CD4-positive, alpha-beta T cell treated with Interleukin-2 at 100 ng/mL for 4 hours (primary cell): Measurements from ENCODE around the gene MOK.
A peak's percentile ranks its signal among the peaks of the same experiment; 100 is the strongest.

Experiments
- DNase-seq: peaks from one replicate; pipeline ENCODE4 v3.0.0-alpha.2; 2020; ENCODE audit warnings: low spot score

MOK gene

DNA sequence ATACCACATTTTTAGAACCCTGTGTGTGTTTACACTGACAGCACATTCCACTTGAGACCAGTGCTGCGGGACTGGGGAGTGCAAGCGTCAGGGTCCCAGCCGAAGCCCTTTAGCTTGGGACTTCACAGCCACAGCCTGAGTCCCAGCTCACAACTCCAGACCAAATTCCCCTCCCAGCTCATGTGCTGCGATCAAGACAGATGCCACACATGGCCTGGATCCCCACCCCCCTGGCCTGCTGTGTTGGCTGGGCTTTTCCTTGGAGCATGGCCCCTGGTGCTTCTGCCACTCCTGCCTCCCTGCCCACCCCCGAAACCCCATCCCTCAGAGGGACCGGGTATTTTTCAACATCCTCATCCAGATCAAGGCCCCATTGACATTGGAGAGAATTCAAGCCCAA lies 101.6 kb downstream of the MOK start:
- no peak for DNase-seq

DNA sequence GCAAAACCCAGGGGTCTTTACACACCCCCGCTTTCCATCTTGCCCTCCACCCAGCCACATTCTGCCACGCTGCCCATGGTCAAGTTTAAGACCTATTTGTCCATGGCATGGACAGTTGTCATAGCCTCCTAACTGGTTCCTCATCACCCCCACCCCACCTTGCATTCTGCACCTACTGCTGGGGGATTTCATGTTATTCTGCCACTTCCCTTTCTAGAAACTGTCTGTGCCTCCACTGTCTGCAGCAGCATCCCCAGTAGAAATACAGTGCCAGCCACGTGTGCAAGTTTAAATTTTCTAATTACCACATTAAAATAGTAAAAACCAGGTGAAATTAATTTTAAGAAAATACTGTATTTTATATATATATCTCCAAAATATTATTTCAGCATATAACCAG lies 102.0 kb downstream of the MOK start:
- no peak for DNase-seq

DNA sequence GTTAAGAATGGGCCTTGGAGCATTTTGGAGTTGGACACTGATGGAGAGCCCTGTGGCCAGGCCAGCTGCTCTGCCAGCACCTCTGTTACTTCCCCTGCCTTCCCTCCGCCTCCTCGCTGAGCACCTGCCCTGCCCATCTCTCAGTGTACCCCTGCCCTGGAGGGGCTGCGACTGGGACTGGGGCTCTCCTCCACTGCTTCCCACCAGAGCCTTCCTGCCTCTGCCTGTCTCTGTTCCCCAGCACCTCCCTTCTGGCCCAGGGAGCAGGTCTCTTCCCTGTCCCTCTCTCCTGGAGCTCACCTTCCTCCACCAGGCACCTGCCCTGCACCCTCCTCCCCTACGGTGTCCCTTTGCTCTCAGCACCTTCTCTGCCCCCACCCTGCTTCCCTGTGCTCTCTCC lies 103.2 kb downstream of the MOK start:
- no peak for DNase-seq

DNA sequence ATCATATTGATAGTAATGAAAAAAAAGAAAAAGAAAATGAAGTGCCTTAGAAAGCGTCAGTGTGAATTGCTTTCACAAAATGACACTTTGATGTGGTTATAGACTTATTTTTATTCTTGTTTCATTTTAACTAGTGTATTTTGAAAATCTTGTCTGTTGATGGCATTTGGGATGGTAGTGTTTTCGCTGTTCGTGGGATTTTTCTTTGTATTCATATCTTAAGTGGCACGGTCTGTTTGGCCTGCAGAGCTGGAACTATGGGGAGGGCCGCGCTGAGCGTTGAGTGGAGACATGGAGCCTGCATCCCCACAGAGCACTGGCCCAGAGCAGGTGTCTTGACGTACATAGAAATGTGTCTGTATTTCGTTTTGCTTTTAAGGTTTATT lies 103.6 kb downstream of the MOK start:
- no peak for DNase-seq

DNA sequence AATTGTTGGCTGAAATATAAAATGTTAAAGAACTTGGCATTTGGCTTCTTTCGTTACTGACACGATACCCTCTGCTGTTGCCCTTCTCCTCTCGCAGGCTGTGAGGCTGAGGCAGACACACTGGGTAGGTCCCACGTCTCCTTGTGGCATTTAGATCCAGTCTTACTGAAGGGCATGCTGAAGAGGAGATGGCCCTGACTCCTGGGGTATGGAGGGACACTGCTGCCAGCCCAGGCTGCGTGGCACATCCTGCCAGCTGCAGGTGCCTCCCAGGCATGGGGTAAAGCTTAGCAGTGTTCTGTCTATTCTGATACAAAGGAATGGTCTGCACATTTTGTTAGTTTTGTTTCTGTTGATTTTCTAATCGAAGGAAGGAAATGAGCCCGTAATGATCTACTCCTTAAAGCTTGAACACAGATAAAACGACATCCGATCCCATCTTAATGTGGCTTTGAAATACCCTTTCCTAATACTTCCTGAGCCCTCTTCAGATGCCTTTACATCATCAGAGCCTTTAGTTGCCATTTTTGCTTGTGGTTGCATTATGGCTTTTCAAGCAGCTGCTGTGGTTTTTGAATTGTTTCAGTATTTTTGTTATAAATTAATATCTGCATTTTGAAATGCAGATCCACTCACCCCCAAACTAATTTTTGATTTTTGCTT lies 104.1 kb downstream of the MOK start:
- DNase-seq = peak; percentile 10

DNA sequence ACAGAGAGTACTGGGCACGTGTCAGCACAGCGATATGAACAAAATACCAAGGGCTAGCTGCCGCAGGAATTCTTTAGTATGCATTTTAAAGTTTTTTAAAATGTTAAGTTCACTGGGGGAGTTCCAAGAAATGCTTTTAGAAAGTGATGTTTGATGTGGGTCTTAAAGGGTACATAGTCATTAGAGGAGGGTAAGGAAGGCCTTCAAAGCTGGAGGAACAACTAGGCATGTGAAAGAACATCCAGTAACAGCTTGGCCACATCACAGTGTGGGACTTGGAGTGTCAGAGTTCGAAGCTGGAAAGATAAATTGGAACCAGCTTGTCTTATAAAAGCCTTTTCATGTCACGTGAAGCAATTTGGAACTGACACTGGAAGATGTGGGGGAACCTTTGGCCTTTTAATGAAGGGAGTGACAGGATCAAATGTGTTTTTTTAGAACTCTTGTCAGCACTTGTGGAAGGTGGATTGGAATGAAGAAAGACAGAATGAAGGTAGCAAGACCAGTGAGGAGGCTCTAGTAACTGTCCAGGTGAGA lies 107.6 kb downstream of the MOK start:
- no peak for DNase-seq

DNA sequence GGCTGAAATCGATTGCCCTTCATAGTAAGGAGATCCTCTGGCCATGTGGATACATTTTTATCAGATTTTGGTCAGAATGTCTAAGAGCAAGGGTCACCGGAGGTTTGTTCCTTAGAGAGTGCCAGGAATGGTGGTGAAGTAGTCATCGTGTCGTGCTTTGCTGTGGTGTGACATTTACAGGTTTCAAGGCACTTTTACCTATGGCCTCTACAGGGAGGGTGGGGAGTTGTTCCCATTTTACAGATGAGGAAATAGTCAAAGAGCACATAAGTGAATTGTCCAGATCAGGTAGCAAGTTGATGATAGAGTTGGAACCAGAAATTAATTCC lies 108.1 kb downstream of the MOK start:
- DNase-seq = no peak

DNA sequence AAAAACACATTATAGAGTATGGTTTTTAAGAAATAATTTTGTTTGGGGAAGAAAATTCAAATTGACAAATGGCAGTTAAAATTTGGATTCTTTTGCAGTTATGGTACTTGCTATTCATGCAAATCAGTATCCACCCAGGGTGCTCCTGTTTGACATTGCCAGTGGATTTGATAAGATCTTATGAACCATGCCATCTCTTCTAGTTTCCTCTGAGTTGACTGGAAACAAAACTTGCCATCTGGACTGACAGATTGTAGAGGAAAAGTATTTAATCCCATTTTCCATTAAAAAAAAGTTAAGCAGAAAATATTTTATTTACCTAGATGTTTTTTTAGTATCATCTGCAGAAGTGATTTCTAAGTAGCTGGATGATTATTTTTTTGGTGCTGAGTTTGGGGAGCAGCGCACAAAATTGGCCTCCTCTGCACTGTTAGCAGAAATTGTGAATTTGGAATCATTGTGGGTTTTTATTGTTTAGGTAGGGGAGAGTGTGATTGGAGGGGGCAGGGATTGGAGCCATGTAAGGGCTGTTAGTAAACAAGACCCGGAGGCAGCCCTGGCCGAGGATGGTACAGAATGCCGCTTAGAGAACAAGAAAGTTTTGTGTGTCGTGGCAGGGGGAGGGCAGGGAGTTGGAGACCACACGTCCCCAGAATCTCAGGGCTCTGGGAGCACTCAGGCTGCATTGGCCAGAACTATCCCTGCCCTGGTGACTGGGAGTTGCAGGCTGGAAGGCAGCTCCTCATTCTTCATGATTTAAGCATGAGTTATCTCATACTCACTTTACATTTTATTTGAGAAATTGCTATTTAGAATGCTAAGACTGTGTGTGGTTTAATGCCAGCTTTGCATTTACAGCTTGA lies 108.7 kb downstream of the MOK start:
- DNase-seq = no peak

DNA sequence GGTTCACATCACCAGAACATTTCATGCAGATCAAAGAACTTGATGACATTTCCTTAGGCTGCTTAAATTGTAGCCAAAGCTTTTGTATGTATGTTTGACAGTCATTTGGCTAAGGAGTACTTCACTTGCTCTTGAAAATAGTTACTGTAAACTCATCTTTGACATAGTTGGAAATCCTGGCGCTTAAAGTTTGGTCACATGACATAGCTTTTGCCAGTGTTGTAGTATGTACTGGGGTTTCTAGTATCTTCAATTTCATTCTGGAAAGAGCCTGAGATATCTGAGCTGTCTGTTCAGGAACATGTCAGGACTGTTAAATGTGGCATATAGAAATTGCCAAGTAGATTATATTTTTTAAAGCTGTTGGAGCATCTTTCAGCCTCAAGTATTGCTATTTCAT lies 109.5 kb downstream of the MOK start:
- DNase-seq = no peak

DNA sequence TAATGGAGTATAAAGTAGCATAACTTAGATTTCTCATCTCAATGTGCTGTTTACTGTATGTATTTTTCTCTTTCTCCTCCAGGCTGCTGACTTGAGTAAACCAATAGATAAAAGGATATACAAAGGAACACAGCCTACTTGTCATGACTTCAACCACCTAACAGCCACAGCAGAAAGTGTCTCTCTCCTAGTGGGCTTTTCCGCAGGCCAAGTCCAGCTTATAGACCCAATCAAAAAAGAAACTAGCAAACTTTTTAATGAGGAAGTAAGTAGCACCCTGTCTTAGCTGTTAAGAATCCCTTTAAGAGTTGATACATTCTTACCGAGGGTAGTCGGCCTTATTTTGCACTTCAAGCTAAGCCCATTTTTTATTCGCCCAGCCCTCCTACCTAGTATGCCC lies 110.1 kb downstream of the MOK start:
- DNase-seq = no peak

DNA sequence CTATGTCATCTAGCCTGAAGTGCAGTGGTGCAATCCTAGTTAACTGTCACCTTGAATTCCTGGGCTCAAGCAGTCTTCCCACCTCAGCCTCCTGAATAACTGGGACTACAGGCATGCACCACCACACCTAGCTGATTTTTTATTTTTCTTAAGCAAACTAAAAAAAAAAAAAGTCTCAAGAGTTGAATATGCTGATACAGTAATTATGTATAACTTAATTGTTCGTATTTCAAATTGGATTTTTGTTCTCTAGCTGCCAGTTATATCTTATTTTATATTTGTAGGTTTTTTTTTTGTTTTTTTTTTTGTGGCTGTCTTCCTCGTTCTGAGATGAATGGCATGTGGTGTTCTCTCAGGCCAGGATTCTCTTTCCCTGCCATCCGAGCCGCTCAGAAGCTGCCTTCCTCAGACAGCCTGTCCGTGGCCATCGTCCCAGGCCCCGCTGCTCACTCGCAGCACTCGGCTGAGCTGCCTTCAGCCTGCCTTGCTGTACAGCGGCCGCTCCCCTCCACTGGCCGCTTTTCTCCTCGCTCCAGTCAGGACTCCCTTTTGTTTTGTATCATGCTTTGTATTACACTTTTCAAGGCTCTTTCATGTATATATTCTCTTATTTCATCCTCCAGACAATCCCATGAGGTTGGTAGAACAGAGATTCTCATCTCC lies 112.0 kb downstream of the MOK start:
- no peak for DNase-seq

DNA sequence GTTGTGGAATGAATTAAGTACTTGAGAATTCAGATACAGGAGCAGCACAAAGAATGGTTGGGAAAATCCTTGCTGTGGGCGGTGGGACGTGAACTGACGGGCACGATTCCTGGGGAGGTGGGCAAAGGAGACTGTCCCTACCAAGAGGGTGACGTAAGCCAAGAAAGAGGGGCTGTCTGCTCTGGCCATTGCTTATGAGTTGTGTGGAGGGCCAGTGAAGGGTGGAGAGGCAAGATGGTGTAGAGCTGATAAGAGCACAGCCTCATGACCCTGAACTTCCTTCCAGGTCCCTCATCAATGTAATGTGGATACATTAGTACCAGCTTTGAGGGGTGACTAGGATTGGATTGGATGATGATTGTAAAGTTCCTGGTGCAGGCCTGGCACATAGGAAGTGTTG lies 115.1 kb downstream of the MOK start:
- DNase-seq = no peak

DNA sequence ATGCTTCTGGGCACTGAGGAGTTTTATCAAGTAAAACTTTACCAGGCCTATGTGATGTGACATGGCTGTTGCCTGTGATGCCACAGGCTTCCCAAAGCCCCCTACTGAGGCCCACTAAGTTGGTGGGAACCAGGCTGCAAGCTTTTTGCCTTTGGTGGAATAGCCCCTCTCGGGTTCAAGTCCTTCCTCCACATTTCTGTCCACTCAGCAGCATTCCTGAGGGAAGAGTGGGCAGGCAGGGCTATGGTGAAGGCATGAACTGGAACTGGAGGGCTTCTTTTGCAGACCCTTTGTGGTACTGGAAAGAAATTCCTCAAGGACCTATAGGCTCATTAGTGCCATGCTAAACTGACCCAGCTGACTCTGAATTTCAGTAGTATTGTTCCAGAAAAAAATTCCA lies 116.8 kb downstream of the MOK start:
- no peak for DNase-seq

DNA sequence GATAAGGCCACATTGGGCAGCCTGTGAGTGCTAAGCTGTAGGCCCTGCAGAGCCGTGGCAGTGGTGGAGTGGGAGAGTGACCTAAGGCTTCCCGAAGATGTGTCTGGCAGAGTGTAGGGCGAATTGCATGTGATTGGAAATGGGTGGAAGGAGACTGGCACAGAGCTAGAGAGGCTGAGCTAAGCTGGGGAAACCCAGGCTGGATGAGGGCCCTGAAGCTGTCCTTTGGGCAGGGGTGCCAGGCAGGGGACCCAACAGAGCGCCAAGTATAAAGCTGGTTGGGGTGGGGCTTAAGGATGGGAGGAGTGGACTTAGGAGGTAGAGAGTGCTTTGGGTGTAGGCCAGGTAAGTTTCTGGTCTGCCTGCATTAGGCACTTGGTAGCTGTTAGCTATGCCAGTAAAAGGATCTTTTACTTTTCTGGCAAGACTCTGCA lies 117.4 kb downstream of the MOK start:
- DNase-seq = no peak

DNA sequence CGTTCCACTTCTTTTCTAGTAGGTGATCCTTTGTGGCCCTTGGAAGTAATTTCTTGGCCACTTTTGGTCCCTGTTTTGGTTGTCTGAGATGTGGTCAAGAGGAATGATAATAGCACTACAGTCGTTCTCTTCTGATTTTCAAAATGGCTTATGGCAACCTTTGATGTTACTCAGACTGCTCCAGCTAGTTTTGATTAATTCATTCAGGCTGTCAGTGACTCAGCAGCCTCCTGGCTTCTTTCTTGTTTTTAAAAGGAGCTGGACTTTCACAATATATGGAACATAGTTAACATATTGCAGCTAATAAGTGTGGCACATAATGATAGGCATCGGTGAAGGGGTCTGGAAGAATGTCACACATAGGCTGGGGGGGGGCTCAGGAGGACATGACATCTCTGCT lies 117.9 kb downstream of the MOK start:
- no peak for DNase-seq

DNA sequence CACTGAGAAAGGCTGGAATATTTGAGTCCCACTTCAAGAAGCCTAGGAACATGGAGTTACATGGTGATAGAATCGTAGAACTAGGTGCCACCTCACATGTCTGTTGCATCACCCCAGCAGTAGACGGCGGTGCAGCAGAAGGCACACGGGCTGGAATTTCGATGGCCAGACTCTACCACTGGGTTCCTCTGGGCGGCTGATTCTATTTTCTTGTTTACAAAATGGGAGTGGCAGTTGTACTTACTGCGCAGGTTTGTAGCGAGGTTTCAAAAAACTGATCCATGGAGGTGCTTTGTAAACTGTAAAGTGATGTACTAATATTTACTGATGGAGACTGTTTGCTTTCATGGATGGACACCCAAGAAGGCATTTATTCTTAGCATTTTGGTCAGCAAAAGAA lies 119.6 kb downstream of the MOK start:
- DNase-seq = no peak

DNA sequence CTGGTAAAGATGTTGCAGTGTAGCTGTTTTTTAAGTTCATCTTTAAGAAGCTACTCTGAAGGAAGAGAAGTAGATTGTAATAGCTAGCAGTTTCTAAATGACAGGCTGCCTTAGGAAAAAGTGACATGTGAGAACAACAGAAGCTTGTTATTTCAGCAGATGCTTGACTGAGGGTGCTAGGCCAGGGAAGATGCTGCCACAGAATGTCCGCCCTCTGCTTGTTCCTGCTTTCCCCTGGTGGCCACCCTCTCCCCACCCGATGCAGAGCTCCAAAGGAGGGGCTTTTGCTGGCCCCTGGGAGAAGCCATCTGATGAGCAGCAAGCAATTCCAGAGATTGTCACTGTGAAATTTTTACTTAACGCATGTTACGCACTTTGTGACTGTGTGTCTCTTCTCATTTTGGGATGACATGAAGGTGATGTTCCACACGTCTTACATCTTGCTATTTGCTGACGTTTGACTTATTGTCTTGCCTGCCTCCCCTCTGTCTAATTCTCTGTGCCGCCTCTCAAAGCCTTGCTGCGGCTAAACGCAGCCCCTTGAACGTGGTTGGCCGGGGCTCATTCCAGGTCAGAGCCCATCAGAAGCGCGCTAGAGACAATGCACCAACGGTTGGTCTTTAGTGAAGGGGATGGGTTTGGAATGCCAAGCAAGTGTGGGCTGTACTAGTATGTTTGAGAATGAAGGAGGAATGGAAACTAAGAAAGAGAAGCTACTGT lies 120.5 kb downstream of the MOK start:
- no peak for DNase-seq

DNA sequence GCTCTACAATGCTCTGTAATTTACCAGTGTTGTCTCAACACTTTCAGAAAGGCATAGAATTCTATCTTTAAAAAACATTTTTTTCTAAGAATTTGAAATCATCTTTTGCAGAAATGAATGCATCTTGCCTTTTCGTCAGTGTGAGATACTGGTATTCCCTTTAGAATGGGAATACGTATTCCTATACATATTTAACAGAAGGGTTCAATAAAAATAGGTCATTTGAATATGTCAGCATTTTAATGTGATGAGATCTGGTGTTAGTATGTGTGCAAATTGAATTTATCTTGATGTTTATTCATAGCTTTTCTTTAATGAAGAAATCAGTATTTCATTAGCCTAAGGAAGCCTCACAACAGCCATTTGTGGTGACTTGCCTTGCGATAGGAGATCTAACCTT lies 121.1 kb downstream of the MOK start:
- no peak for DNase-seq

DNA sequence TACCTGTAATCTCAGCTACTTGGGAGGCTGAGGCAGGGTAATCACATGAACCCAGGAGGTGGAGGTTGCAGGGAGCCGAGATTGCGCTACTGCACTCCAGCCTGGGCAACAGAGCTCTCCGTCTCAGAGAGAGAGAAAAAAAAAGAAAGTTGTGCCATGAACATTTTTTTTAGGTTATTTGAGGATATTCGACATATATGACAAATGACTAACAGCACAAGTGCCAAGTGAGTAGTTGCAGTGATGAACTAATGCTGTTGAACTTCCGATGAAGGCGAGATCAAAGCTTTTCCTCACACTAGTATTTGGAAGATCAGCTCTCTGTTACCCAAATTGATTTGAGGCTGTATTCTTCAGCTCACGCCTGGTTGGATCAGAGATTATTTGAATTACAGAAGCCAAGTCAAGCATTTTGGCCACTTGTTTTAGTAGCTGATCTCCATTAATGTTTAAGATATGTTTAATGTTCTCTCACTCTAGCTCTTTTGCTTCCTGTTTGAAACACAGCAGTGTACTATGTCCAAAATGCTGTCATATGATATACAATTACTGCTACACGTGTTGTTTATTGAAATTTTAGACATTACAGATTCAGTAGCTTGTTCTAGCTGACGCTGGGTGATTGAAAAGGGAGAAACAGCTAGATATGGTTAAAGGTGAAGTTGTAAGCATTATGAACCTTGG lies 121.9 kb downstream of the MOK start:
- no peak for DNase-seq

DNA sequence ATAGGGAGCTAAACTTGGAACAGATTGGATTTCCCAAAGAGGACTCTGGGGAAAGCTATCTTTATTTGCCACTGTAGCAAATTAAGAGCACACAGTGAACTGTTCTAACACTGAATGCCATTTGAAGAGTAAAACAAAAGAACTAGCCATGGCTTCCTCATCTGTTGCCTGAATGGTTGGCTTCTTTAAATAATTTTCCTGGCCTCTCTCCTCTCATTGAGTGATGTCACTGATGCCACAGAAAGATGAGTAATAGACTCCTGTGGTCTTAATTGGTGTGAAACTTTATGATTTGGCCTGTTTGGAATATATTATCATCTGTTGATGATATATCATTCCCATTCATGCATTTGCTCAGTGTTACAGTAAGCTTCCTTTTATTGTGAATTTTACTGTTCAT lies 122.8 kb downstream of the MOK start:
- DNase-seq = peak; percentile 17

DNA sequence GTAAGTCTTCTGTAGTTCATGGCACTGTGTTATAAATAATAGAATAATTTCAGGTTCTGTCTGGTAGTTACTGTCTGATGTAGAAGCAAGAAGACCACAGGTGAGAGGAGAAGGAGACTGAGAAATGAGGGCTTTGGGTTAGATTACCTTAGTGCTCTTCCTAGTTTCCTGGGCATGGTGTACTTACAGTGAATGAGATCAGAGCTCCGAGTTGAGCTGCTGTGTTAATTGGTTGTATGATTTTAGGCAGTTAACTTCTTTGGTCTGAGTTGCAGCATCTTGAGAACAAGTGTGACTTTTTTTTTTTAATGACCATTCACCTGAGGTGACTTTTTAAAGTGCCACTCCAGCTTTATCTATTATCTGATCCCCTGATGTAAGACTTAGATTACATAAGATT lies 123.8 kb downstream of the MOK start:
- DNase-seq = no peak
